HepG2 (cell line): ENCODE results near the gene TSPAN2. TPM values are rescaled to one million over a fixed set of nuclear protein-coding genes. Genes with fewer than 3 reads are reported as not detected.

ENCODE experiments used
- CC2D1A ChIP-seq: sonication (generic); formaldehyde crosslinking; IDR thresholded peaks from 2 replicates; pipeline ENCODE4 v1.8.1; 2023; ENCODE audit warnings: mild to moderate bottlenecking, missing genetic modification reagents
- EED ChIP-seq: sonication (generic); formaldehyde crosslinking; IDR thresholded peaks from 2 replicates; pipeline ENCODE4 v1.5.0; 2020; ENCODE audit warnings: mild to moderate bottlenecking, missing genetic modification reagents
- FOXK1 ChIP-seq: sonication (generic); formaldehyde crosslinking; IDR thresholded peaks from 2 replicates; pipeline ENCODE4 v1.4.0; 2020; ENCODE audit warnings: low read depth, missing genetic modification reagents, borderline replicate concordance
- MED8 ChIP-seq: sonication (generic); formaldehyde crosslinking; IDR thresholded peaks from 2 replicates; pipeline ENCODE4 v1.8.1; 2023; ENCODE audit warnings: mild to moderate bottlenecking, missing genetic modification reagents; ENCODE audit not compliant: insufficient replicate concordance
- NONO ChIP-seq, 2 experiments: fragments of 450-650 bp in 1 of 2; sonication (generic) in 1 of 2; formaldehyde crosslinking in 1 of 2; IDR thresholded peaks in 1 of 2; conservative IDR thresholded peaks in 1 of 2; 2 replicates each; pipeline versions ENCODE4 v1.6.1 to v1.8.0; 2017 to 2022; ENCODE audit warnings: mild to moderate bottlenecking in 1 of 2, missing genetic modification reagents in 1 of 2, moderate library complexity in 1 of 2
- RBM22 ChIP-seq: fragments of 200-400 bp; formaldehyde crosslinking; optimal IDR thresholded peaks from 2 replicates; pipeline ENCODE3; 2017; ENCODE audit warnings: mild to moderate bottlenecking, low read length, moderate library complexity
- SSRP1 ChIP-seq: IDR thresholded peaks from 2 replicates; pipeline ENCODE4 v1.6.1; 2016; ENCODE audit warnings: control low read depth
- ZFP37 ChIP-seq: sonication (generic); formaldehyde crosslinking; IDR thresholded peaks from 2 replicates; pipeline ENCODE4 v1.4.0; 2020; ENCODE audit warnings: missing genetic modification reagents, borderline replicate concordance
- ZKSCAN5 ChIP-seq: sonication (generic); formaldehyde crosslinking; IDR thresholded peaks from 2 replicates; pipeline ENCODE4 v1.5.1; 2020; ENCODE audit warnings: mild to moderate bottlenecking, missing genetic modification reagents
- polyA plus RNA-seq, 8 experiments: library from polyadenylated mRNA; depleted of rRNA in 3 of 8; stranded (reverse) in 7 of 8; unstranded in 1 of 8; fragments of >200 nt; fragmentation: Illumina TruSeq in 4 of 8; extraction: Trizol in 4 of 8; gene quantifications; 2 replicates each; pipeline versions ENCODE4 v1.2.1 to v1.2.3, GENCODE V29; 2011 to 2016; ENCODE audit warnings: low read depth in 4 of 8, missing spikeins in 1 of 8, mixed read lengths in 1 of 8; ENCODE audit not compliant: insufficient read depth in 1 of 8
- total RNA-seq, 5 experiments: library from RNA; depleted of rRNA; stranded (reverse); fragments of >200 nt; fragmentation: Illumina TruSeq; extraction: Trizol; gene quantifications; 2 replicates each; pipeline ENCODE4 v1.2.3, GENCODE V29; 2016; ENCODE audit warnings: low read depth in 1 of 5
- TF ChIP-seq, protein P1 (sequence below): IDR thresholded peaks from 2 replicates; pipeline ENCODE4 v1.6.1; 2016; ENCODE audit warnings: low read depth, missing genetic modification reagents, missing compliant biosample characterization
- TF ChIP-seq, protein P2 (sequence below): sonication (generic); formaldehyde crosslinking; IDR thresholded peaks from 2 replicates; pipeline ENCODE4 v1.5.1; 2020; ENCODE audit warnings: missing genetic modification reagents, mild to moderate bottlenecking, borderline replicate concordance

Gene TSPAN2
- total and polyA plus RNA-seq, 2 of the 13 experiments (the other 11 are each of a cell fraction or from before 2014, with no cell fraction given), result not detected

DNA sequence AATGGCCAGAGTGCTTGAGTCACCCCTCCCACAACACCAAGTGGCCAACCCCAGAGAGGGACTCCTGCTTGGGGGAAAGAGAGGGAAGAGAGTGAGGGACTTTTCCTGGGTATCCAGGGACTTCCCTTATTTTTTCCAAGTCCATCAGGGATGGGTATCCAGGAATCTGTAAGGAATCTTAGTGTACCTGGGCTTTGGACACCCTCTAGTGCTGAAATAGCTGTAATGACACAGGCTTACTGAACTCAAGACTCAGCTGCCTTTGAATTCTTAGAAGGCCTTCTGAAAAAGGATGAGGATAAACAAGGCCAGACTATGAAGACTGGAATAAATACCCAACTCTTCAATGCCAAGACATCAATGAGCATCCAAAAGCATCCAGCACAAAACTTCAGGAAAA, 47.6 kb downstream of the TSPAN2 start (continued):
- TF ChIP-seq, protein P1, sequence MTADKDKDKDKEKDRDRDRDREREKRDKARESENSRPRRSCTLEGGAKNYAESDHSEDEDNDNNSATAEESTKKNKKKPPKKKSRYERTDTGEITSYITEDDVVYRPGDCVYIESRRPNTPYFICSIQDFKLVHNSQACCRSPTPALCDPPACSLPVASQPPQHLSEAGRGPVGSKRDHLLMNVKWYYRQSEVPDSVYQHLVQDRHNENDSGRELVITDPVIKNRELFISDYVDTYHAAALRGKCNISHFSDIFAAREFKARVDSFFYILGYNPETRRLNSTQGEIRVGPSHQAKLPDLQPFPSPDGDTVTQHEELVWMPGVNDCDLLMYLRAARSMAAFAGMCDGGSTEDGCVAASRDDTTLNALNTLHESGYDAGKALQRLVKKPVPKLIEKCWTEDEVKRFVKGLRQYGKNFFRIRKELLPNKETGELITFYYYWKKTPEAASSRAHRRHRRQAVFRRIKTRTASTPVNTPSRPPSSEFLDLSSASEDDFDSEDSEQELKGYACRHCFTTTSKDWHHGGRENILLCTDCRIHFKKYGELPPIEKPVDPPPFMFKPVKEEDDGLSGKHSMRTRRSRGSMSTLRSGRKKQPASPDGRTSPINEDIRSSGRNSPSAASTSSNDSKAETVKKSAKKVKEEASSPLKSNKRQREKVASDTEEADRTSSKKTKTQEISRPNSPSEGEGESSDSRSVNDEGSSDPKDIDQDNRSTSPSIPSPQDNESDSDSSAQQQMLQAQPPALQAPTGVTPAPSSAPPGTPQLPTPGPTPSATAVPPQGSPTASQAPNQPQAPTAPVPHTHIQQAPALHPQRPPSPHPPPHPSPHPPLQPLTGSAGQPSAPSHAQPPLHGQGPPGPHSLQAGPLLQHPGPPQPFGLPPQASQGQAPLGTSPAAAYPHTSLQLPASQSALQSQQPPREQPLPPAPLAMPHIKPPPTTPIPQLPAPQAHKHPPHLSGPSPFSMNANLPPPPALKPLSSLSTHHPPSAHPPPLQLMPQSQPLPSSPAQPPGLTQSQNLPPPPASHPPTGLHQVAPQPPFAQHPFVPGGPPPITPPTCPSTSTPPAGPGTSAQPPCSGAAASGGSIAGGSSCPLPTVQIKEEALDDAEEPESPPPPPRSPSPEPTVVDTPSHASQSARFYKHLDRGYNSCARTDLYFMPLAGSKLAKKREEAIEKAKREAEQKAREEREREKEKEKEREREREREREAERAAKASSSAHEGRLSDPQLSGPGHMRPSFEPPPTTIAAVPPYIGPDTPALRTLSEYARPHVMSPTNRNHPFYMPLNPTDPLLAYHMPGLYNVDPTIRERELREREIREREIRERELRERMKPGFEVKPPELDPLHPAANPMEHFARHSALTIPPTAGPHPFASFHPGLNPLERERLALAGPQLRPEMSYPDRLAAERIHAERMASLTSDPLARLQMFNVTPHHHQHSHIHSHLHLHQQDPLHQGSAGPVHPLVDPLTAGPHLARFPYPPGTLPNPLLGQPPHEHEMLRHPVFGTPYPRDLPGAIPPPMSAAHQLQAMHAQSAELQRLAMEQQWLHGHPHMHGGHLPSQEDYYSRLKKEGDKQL (CRISPR knock-in tag), result no peak
- no peak for TF ChIP-seq ZFP37 (CRISPR knock-in tag)
- no peak for TF ChIP-seq CC2D1A
- no peak for TF ChIP-seq FOXK1
- TF ChIP-seq EED, result no peak
- TF ChIP-seq RBM22, result no peak
- TF ChIP-seq SSRP1 (CRISPR knock-in tag), result no peak
- TF ChIP-seq NONO (IDR thresholded peaks at IDR 0.05), result no peak
- TF ChIP-seq NONO (CRISPR knock-in tag; conservative IDR thresholded peaks at IDR 0.05), result no peak
- no peak for TF ChIP-seq ZKSCAN5 (CRISPR knock-in tag)
- TF ChIP-seq, protein P2, sequence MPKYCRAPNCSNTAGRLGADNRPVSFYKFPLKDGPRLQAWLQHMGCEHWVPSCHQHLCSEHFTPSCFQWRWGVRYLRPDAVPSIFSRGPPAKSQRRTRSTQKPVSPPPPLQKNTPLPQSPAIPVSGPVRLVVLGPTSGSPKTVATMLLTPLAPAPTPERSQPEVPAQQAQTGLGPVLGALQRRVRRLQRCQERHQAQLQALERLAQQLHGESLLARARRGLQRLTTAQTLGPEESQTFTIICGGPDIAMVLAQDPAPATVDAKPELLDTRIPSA (CRISPR knock-in tag), result no peak
- no peak for TF ChIP-seq MED8 (CRISPR knock-in tag)
